Uterus (tissue), 2 donors: Measurements from ENCODE around the gene ALOXE3.

ENCODE experiments used
- CTCF ChIP-seq, 4 experiments: fragments of 200-600 bp in 2 of 4; fragments of 450-650 bp in 2 of 4; sonication (generic) in 2 of 4; IDR thresholded peaks; one replicate each; pipeline ENCODE4 v1.5.1; 2016 to 2019; ENCODE audit warnings: antibody characterized with exemption in 4 of 4, mild to moderate bottlenecking in 2 of 4, moderate library complexity in 1 of 4
- POLR2A ChIP-seq, 2 donors: fragments of 450-650 bp; IDR thresholded peaks; one replicate each; pipeline ENCODE4 v1.6.1; 2016; ENCODE audit warnings: antibody characterized with exemption in 2 of 2, mild to moderate bottlenecking in 1 of 2, moderate library complexity in 1 of 2

DNA sequence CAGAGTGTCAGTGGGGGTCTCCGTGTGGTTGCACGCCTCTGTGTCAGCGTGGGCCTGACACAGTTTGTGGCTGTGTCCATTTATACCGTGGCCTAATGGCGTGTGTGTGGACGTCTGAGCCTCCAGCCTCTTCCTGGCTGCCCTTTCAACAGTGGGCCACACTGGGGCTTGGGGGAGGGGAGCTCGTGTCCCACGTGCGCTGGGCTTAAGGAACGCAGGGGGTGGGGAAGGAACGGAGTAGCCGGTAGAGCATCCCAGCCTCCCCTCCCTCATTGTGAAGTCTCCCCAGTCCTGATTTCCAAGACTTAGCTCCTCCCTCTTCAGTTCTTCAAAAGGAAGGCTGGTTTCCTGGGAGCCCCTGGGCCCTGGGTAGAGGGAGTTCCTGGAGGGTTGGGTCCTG lies 15.1 kb upstream of the ALOXE3 start:
- no peak for TF ChIP-seq CTCF (IDR thresholded peaks at IDR 0.05)
- no peak for TF ChIP-seq POLR2A (IDR thresholded peaks at IDR 0.05)
